Measurements from ENCODE around the gene RAB3D. TPM values are rescaled to one million over a fixed set of nuclear protein-coding genes. Genes with fewer than 3 reads are reported as not detected.

Gene RAB3D
- total RNA-seq, 1 donor from 2014 or later, result 7.2 TPM

GRCh38 chr19:11293433-11294389, 45.7 kb downstream of the RAB3D start:
- Histone ChIP-seq H3K4me1 (peaks cover 18% of the 10 kb centered on the region), H3K27me3 (ENCODE audit: low read depth) (no peaks in the 10 kb centered on the region), H3K4me3 (peak overlapping the region; percentile 46), H3K9me3 (replicated peaks) (no peaks in the 10 kb centered on the region), H3K27ac (replicated peaks) (peak overlapping the region; percentile 81), H3K36me3 (no peaks in the 10 kb centered on the region)
- peak; percentile 97 for TF ChIP-seq CTCF (IDR thresholded peaks at IDR 0.05; ENCODE audit: borderline replicate concordance)
- intact Hi-C loops (cut with micrococcal nuclease), result no loop called here
- peak; percentile 97 for DNase-seq

GRCh38 chr19:11291991-11292390, 47.5 kb downstream of the RAB3D start:
- Histone ChIP-seq H3K9me3 (replicated peaks) (no peaks in the 10 kb centered on the region), H3K4me3 (no peak overlapping the region), H3K36me3 (no peaks in the 10 kb centered on the region), H3K27me3 (ENCODE audit: low read depth) (no peaks in the 10 kb centered on the region), H3K27ac (replicated peaks) (no peak overlapping the region), H3K4me1 (peaks cover 20% of the 10 kb centered on the region)
- TF ChIP-seq CTCF (IDR thresholded peaks at IDR 0.05; ENCODE audit: borderline replicate concordance), result no peak
- DNase-seq, result no peak
- intact Hi-C loops (cut with micrococcal nuclease), result no loop called here

GRCh38 chr19:11291415-11291814, 48.0 kb downstream of the RAB3D start:
- no peak for DNase-seq
- H3K4me1 ChIP-seq, result peaks cover 26% of the 10 kb centered on the region
- no peaks in the 10 kb centered on the region for H3K9me3 ChIP-seq (replicated peaks)
- no peak overlapping the region for H3K27ac ChIP-seq (replicated peaks)
- H3K27me3 ChIP-seq (ENCODE audit: low read depth), result no peaks in the 10 kb centered on the region
- no peak overlapping the region for H3K4me3 ChIP-seq
- H3K36me3 ChIP-seq, result no peaks in the 10 kb centered on the region
- intact Hi-C loops (cut with micrococcal nuclease), result no loop called here
- TF ChIP-seq CTCF (IDR thresholded peaks at IDR 0.05; ENCODE audit: borderline replicate concordance), result no peak

GRCh38 chr19:11290256-11290655, 49.2 kb downstream of the RAB3D start:
- Histone ChIP-seq H3K4me1 (peaks cover 30% of the 10 kb centered on the region), H3K4me3 (no peak overlapping the region), H3K27me3 (ENCODE audit: low read depth) (no peaks in the 10 kb centered on the region), H3K27ac (replicated peaks) (no peak overlapping the region), H3K9me3 (replicated peaks) (no peaks in the 10 kb centered on the region), H3K36me3 (no peaks in the 10 kb centered on the region)
- intact Hi-C loops (cut with micrococcal nuclease), result no loop called here
- TF ChIP-seq CTCF (IDR thresholded peaks at IDR 0.05; ENCODE audit: borderline replicate concordance), result no peak
- DNase-seq, result no peak

- Histone ChIP-seq H3K27ac (replicated peaks) (no peak overlapping the region), H3K4me1 (peaks cover 20% of the 10 kb centered on the region), H3K9me3 (replicated peaks) (no peaks in the 10 kb centered on the region), H3K27me3 (ENCODE audit: low read depth) (no peaks in the 10 kb centered on the region), H3K4me3 (no peak overlapping the region), H3K36me3 (no peaks in the 10 kb centered on the region)
- peak; percentile 55 for TF ChIP-seq CTCF (IDR thresholded peaks at IDR 0.05; ENCODE audit: borderline replicate concordance)
- DNase-seq, result no peak
- intact Hi-C loops (cut with micrococcal nuclease), result no loop called here
Measured at GRCh38 chr19:11288349-11288748, 51.1 kb downstream of the RAB3D start.

Measured in left ventricle myocardium inferior (tissue), 1 donor.